ENCODE measurements around the gene NCOA7. TPM values are rescaled to one million over a fixed set of nuclear protein-coding genes. Genes with fewer than 3 reads are reported as not detected.

The NCOA7 gene
- polyA plus RNA-seq (ENCODE audit: insufficient read length in 4 of 4): 10 to 100 TPM; 39.9 to 71.7 (median 49.0) TPM

GRCh38 chr6:125790358-125791150 lies at the start of gene NCOA7:
NCOA7 (plus strand) TSS chr6:125790960; CDS start chr6:125815355, 24,395 bp downstream.
- DNase-seq (ENCODE audit: low read depth in 4 of 4, low spot score in 3 of 4): peak; percentile 63 to 73 (median 70)

GRCh38 chr6:125741336-125741735 lies 49.4 kb upstream of the NCOA7 start:
- DNase-seq (ENCODE audit: low read depth in 4 of 4, low spot score in 3 of 4): no peak

- no peak for DNase-seq (ENCODE audit: low read depth in 4 of 4, low spot score in 3 of 4)
These were observed 48.7 kb upstream of the NCOA7 start for GRCh38 chr6:125742024-125742423.

GRCh38 chr6:125742464-125743120 lies 48.2 kb upstream of the NCOA7 start:
- DNase-seq (ENCODE audit: low read depth in 4 of 4, low spot score in 3 of 4): no peak

GRCh38 chr6:125743604-125744003 lies 47.2 kb upstream of the NCOA7 start:
- no peak for DNase-seq (ENCODE audit: low read depth in 4 of 4, low spot score in 3 of 4)

GRCh38 chr6:125745281-125746018 lies 45.3 kb upstream of the NCOA7 start:
- DNase-seq (ENCODE audit: low read depth in 4 of 4, low spot score in 3 of 4): peak in 1 of 4 donors; percentile 12

GRCh38 chr6:125746019-125746414 lies 44.7 kb upstream of the NCOA7 start:
- DNase-seq (ENCODE audit: low read depth in 4 of 4, low spot score in 3 of 4): no peak

- DNase-seq (ENCODE audit: low read depth in 4 of 4, low spot score in 3 of 4): peak in 2 of 4 donors; percentile 49 to 53
These were observed 43.8 kb upstream of the NCOA7 start for GRCh38 chr6:125746731-125747588.

GRCh38 chr6:125747589-125748405 lies 43.0 kb upstream of the NCOA7 start:
- peak in 1 of 4 donors; percentile 24 for DNase-seq (ENCODE audit: low read depth in 4 of 4, low spot score in 3 of 4)

GRCh38 chr6:125748406-125749172 lies 42.2 kb upstream of the NCOA7 start:
- DNase-seq (ENCODE audit: low read depth in 4 of 4, low spot score in 3 of 4): peak in 1 of 4 donors; percentile 29

GRCh38 chr6:125749173-125749864 lies 41.4 kb upstream of the NCOA7 start, which contains the start of gene HEY2:
HEY2 (plus strand) TSS chr6:125749632; CDS start chr6:125749777, 145 bp downstream.
- peak in 3 of 4 donors; percentile 75 to 82 (median 81) for DNase-seq (ENCODE audit: low read depth in 4 of 4, low spot score in 3 of 4)

- DNase-seq (ENCODE audit: low read depth in 4 of 4, low spot score in 3 of 4): peak in 1 of 4 donors; percentile 14
These were observed 40.7 kb upstream of the NCOA7 start for GRCh38 chr6:125749865-125750691.

- DNase-seq (ENCODE audit: low read depth in 4 of 4, low spot score in 3 of 4): no peak
These were observed 39.9 kb upstream of the NCOA7 start for GRCh38 chr6:125750692-125751333.

- no peak for DNase-seq (ENCODE audit: low read depth in 4 of 4, low spot score in 3 of 4)
These were observed 39.3 kb upstream of the NCOA7 start for GRCh38 chr6:125751334-125751916.

GRCh38 chr6:125752773-125753172 lies 38.0 kb upstream of the NCOA7 start:
- no peak for DNase-seq (ENCODE audit: low read depth in 4 of 4, low spot score in 3 of 4)
